Measurements from ENCODE around the gene CLECL1. TPM values are rescaled to one million over a fixed set of nuclear protein-coding genes. Genes with fewer than 3 reads are reported as not detected.

CLECL1 gene
- total RNA-seq, 1 donor from 2014 or later: not detected

DNA sequence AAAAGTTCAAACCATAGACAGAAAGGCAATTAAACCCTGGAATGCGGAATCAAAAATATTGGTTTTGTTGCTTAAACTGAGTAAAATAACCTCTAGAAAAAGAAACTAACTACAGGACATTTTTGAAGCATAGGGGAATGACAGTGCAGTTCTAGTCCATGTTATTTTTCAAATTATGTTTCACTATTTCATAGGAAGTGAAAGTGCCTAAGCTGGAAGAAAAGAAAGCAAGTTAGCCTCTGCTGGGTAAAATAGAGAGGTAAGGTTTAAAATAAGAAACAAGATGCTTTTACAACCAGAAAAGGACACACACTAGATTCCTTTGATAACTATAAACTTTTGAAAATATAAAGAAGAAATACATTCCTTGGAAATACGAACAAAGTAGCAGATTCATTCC, 1.1 kb downstream of the CLECL1 start:
- DNase-seq (ENCODE audit: low spot score in 2 of 2, unreplicated experiment in 2 of 2): no peak
- H3K27me3 Mint-ChIP-seq (ENCODE audit: low read depth): no peaks in the 10 kb centered on the region
- peaks cover 7% of the 10 kb centered on the region for H3K4me1 Mint-ChIP-seq
- H3K4me3 Mint-ChIP-seq: no peak overlapping the region
- TF ChIP-seq, protein P1, sequence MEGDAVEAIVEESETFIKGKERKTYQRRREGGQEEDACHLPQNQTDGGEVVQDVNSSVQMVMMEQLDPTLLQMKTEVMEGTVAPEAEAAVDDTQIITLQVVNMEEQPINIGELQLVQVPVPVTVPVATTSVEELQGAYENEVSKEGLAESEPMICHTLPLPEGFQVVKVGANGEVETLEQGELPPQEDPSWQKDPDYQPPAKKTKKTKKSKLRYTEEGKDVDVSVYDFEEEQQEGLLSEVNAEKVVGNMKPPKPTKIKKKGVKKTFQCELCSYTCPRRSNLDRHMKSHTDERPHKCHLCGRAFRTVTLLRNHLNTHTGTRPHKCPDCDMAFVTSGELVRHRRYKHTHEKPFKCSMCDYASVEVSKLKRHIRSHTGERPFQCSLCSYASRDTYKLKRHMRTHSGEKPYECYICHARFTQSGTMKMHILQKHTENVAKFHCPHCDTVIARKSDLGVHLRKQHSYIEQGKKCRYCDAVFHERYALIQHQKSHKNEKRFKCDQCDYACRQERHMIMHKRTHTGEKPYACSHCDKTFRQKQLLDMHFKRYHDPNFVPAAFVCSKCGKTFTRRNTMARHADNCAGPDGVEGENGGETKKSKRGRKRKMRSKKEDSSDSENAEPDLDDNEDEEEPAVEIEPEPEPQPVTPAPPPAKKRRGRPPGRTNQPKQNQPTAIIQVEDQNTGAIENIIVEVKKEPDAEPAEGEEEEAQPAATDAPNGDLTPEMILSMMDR (IDR thresholded peaks at IDR 0.05; ENCODE audit: unreplicated experiment): no peak
- no peaks in the 10 kb centered on the region for H3K9me3 Mint-ChIP-seq
- no peak overlapping the region for H3K27ac Mint-ChIP-seq
- H3K36me3 Mint-ChIP-seq: no peaks in the 10 kb centered on the region

DNA sequence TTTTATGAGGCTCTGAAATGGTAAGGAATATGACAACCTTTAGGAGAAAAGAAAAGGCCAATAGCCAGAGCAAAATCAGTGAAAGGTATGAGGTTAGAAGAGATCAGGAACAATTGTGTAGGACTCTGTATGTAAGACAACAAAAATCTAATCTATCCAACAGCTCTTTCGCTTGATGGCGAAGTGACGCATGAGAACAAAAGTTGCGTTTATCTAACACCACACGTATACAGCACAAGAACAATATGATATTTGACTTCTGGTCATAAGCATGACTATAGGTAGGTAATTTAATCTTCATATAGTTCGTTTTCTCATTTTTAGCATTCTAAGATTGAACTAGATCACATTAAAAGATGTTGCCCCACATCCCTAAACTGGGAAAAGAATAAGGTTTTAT, 1.5 kb downstream of the CLECL1 start:
- no peak overlapping the region for H3K27ac Mint-ChIP-seq
- H3K4me1 Mint-ChIP-seq: peaks cover 4% of the 10 kb centered on the region
- no peak overlapping the region for H3K4me3 Mint-ChIP-seq
- no peaks in the 10 kb centered on the region for H3K27me3 Mint-ChIP-seq (ENCODE audit: low read depth)
- H3K9me3 Mint-ChIP-seq: no peaks in the 10 kb centered on the region
- H3K36me3 Mint-ChIP-seq: no peaks in the 10 kb centered on the region
- TF ChIP-seq, protein P1 (IDR thresholded peaks at IDR 0.05; ENCODE audit: unreplicated experiment): no peak
- no peak for DNase-seq (ENCODE audit: low spot score in 2 of 2, unreplicated experiment in 2 of 2)

DNA sequence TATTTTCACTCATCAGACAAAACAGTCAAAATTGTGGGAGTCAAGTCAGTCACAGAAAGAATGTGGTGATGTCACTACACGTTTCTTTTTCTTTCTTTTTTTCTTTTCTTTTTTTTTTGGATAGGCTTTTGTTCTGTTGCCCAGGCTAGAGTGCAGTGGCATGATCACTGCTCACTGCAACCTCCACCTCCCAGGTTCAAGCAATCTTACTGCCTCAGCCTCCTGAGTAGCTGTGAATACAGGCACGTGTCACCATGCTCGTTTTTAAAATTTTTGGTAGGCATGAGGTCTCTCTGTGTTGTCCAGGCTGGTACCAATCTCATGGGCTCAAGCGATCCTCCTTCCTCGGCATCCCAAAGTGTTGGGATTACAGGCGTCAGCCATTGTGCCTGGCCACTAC, 2.3 kb downstream of the CLECL1 start:
- Mint-ChIP-seq H3K27ac (no peak overlapping the region), H3K36me3 (no peaks in the 10 kb centered on the region), H3K9me3 (no peaks in the 10 kb centered on the region), H3K4me3 (no peak overlapping the region), H3K4me1 (peaks cover 2% of the 10 kb centered on the region), H3K27me3 (ENCODE audit: low read depth) (no peaks in the 10 kb centered on the region)
- TF ChIP-seq, protein P1 (IDR thresholded peaks at IDR 0.05; ENCODE audit: unreplicated experiment): no peak
- no peak for DNase-seq (ENCODE audit: low spot score in 2 of 2, unreplicated experiment in 2 of 2)

DNA sequence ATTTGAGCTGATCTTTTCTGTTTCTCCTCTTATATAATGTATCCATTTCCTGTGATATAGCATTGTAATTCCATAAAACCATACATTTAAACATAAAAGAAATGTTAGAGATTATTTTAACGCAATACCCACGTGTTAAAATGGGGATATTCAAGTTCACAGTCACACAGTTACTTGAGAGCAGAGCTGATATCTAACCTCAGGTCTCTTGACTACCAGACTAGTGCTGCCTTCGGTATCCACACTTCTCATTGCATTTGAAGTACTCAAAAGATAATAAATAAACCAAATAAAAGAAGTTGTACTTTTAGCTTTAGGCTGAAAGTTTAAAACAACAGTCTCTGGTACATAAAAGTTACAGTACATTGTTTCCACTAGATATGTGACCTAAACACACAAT, 2.9 kb downstream of the CLECL1 start:
- H3K36me3 Mint-ChIP-seq: no peaks in the 10 kb centered on the region
- TF ChIP-seq, protein P1 (IDR thresholded peaks at IDR 0.05; ENCODE audit: unreplicated experiment): no peak

DNA sequence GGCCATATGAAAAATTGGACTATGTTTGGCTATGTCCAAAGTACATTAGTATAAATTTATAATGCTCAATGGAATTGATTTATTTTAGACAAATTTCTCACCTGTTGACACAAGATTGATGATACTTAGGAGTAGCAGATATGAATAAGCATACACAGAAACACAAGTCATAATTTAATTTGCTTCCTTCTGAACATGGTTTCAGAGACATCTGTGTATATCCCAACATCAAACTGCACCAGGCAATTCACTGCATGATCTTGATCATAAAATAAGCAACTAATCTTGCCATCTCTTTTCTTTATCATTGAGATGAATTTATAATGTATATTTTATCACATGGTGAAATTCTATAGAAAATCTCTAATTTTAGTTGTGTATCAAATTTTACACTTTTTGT, 3.8 kb downstream of the CLECL1 start:
- Mint-ChIP-seq H3K27me3 (ENCODE audit: low read depth) (no peaks in the 10 kb centered on the region), H3K4me1 (peaks cover 2% of the 10 kb centered on the region), H3K4me3 (no peak overlapping the region), H3K27ac (no peak overlapping the region), H3K9me3 (peaks cover 5% of the 10 kb centered on the region), H3K36me3 (no peaks in the 10 kb centered on the region)
- TF ChIP-seq, protein P1 (IDR thresholded peaks at IDR 0.05; ENCODE audit: unreplicated experiment): no peak
- DNase-seq (ENCODE audit: low spot score in 2 of 2, unreplicated experiment in 2 of 2): no peak

More for the DNA sequence above, 2.9 kb downstream of the CLECL1 start:
- H3K4me3 Mint-ChIP-seq: no peak overlapping the region
- peaks cover 2% of the 10 kb centered on the region for H3K4me1 Mint-ChIP-seq
- H3K9me3 Mint-ChIP-seq: no peaks in the 10 kb centered on the region
- no peak for DNase-seq (ENCODE audit: low spot score in 2 of 2, unreplicated experiment in 2 of 2)
- H3K27ac Mint-ChIP-seq: no peak overlapping the region
- no peaks in the 10 kb centered on the region for H3K27me3 Mint-ChIP-seq (ENCODE audit: low read depth)

DNA sequence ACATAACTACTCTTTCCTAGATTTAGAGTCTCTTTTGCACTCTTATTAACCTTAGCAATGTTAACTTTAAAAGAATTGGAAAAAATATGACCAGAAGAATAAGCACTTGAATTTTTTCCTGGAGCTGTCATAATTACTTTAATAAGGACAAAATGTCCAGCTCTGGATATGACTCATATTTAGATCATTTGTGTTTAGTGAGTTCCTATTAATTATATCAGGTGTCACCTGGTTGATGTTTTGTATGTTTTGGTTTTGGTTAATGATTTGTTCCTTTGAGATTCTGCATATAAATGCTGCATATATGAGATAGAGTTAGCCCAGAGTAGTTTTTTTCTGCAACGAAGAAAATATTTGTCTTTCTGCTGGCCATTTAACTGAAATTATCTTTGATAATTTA, 5.1 kb downstream of the CLECL1 start:
- peaks cover 5% of the 10 kb centered on the region for H3K4me1 Mint-ChIP-seq
- no peaks in the 10 kb centered on the region for H3K27me3 Mint-ChIP-seq (ENCODE audit: low read depth)
- H3K27ac Mint-ChIP-seq: no peak overlapping the region
- H3K36me3 Mint-ChIP-seq: no peaks in the 10 kb centered on the region
- TF ChIP-seq, protein P1 (IDR thresholded peaks at IDR 0.05; ENCODE audit: unreplicated experiment): no peak
- DNase-seq (ENCODE audit: low spot score in 2 of 2, unreplicated experiment in 2 of 2): no peak
- H3K4me3 Mint-ChIP-seq: no peak overlapping the region
- peaks cover 6% of the 10 kb centered on the region for H3K9me3 Mint-ChIP-seq
